Heart left ventricle (tissue), 16 donors: ENCODE results near the gene ANXA11. TPM values are rescaled to one million over a fixed set of nuclear protein-coding genes. Genes with fewer than 3 reads are reported as not detected.

ENCODE experiments used
- ATAC-seq, 4 donors: fragments of 200-7000 bp; cut with Tn5 transposase; one replicate each; pipeline ENCODE4 v1.9.1; 2020 to 2022; ENCODE audit warnings: moderate library complexity in 4 of 4, mild to moderate bottlenecking in 3 of 4, moderate number of reproducible peaks in 1 of 4
- DNase-seq, 5 donors: peaks; one replicate each; pipeline ENCODE4 v3.0.0-alpha.2; 2020
- H3K27ac ChIP-seq, 12 donors: fragments of 200-600 bp; sonication (generic) in 4 of 12; one replicate each; pipeline versions ENCODE4 v1.5.0 to v1.8.0; 2016 to 2022; ENCODE audit warnings: mild to moderate bottlenecking in 2 of 12
- H3K27me3 ChIP-seq, 9 donors: fragments of 200-600 bp; sonication (generic) in 2 of 9; one replicate each; pipeline versions ENCODE4 v1.5.1 to v1.8.0; 2016 to 2022; ENCODE audit warnings: mild to moderate bottlenecking in 3 of 9
- H3K36me3 ChIP-seq, 9 donors: fragments of 200-600 bp; sonication (generic) in 2 of 9; one replicate each; pipeline versions ENCODE4 v1.5.0 to v1.8.0; 2018 to 2022; ENCODE audit warnings: mild to moderate bottlenecking in 2 of 9
- H3K4me1 ChIP-seq, 12 donors: fragments of 200-600 bp; sonication (generic) in 4 of 12; one replicate each; pipeline versions ENCODE4 v1.5.0 to v1.8.0; 2016 to 2022; ENCODE audit warnings: mild to moderate bottlenecking in 3 of 12
- H3K4me3 ChIP-seq, 12 donors: fragments of 200-600 bp; sonication (generic) in 4 of 12; one replicate each; pipeline versions ENCODE4 v1.5.0 to v1.8.0; 2017 to 2022; ENCODE audit warnings: mild to moderate bottlenecking in 9 of 12, moderate library complexity in 4 of 12
- H3K9me3 ChIP-seq, 12 donors: fragments of 200-600 bp; sonication (generic) in 4 of 12; one replicate each; pipeline versions ENCODE4 v1.5.0 to v1.8.0; 2016 to 2022; ENCODE audit warnings: mild to moderate bottlenecking in 1 of 12
- CTCF ChIP-seq, 12 donors: fragments of 200-600 bp; sonication (generic) in 4 of 12; IDR thresholded peaks; one replicate each; pipeline versions ENCODE4 v1.5.0 to v1.8.0; 2018 to 2022; ENCODE audit warnings: antibody characterized with exemption in 12 of 12, mild to moderate bottlenecking in 5 of 12
- POLR2A ChIP-seq, 2 donors: fragments of 450-650 bp; IDR thresholded peaks; one replicate each; pipeline ENCODE4 v1.6.1; 2017; ENCODE audit warnings: antibody characterized with exemption in 2 of 2, mild to moderate bottlenecking in 2 of 2, moderate library complexity in 2 of 2
- WGBS, 4 donors: extraction: QIAGEN DNeasy Blood & Tissue Kit in 2 of 4; methylation state at CpG; one replicate each; pipeline versions ENCODE4 v1.1.5 to v1.1.7; 2013 to 2018; 5-methylcytosine and 5-hydroxymethylcytosine counted together
- intact Hi-C, 10 donors: fragments of 100-400 bp; cut with DNase I; formaldehyde crosslinking; loops; one replicate each; pipeline versions ENCODE4 v1.11.1 to v1.14.2; 2022
- polyA plus RNA-seq, 2 donors: library from polyadenylated mRNA; stranded (reverse); fragments of 200-250 nt; gene quantifications; one replicate each; pipeline ENCODE4 v1.2.3, GENCODE V29; 2013
- total RNA-seq, 9 donors: library from RNA; depleted of rRNA in 2 of 9; stranded (reverse); fragments of >200 nt in 2 of 9; fragmentation: NEBNext Ultra II Directional in 3 of 9; extraction: Animal tissue kit (Norgen Biotek cat#: 25700) in 3 of 9; gene quantifications; one replicate each; pipeline versions ENCODE4 v1.1.0 to v1.2.4, GENCODE V29; 2016 to 2023
- donor health status: ischemic (EF 13 %, LVEDD 7.1; RV severe dilation, severe dysfunction).
- donor health status: healthy with polysubstance abuse.
- donor health status: DM: no; HTN: yes; CAD: no.
- donor health status: DM: no; HTN: no; CAD: no.
- donor health status: ischemic (EF 25% LVEDD 6.9; RV normal size, moderate dysfunction).
- donor health status: ischemic (EF 25% LVEDD 5.7; RV mildly dilated, moderate dysfunction).
- donor health status: healthy.
- donor health status: DM: yes; HTN: yes; CAD: no.
- donor health status: ischemic (EF 35%, LVEDD 5.7; RV mildly dilated, moderate dysfunction).
- donor health status: nonischemic (EF 11% LVEDD 7.7; RV severe dilation, severe dysfunction).
- donor health status: DM: yes; HTN: yes; CAD: no.
- donor health status: PGD.
- donor health status: ischemic (EF 29% LVEDD 5.4; RV normal size, mild dysfunction).
- donor health status: nonischemic (EF 23%, LVEDD 6.1; RV moderate dilation, normal function).

ANXA11 gene
- total and polyA plus RNA-seq, 11 donors: 152 to 487 (median 368) TPM

DNA sequence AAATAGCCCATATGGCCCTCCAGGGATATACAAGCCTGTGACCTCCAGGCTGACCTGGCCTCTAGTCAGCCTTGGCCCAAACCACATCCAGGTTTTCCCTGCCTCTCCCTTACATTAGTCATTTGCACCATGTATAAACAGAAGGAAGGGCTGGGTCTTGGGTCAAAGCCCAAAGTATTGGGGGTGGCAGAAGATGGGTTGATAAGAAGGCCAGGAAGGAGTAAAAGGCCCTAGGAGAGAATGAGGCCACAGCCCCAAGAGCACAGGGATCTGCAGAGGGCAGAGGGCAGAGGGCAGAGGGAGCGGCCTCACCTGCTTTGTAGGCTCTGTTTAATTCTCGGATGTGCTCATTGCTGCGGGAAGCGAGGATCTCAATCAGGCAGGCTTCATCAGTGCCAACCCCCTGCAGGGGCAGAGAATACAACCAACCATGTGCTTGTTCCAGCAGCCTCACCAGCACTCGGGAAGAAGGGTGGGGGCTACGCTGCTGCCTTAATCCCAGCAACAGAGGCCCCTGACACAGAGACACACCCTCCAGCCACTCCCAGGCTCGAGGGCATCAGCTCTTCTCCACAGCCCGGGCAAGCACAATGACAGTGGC is 41.5 kb downstream of the ANXA11 start:
- Histone ChIP-seq H3K27me3 (no peaks in the 10 kb centered on the region), H3K4me1 (peaks cover 18 to 100% (median 72%) of the 10 kb centered on the region in 12 donors), H3K4me3 (no peak overlapping the region), H3K36me3 (peaks cover 0 to 85% (median 76%) of the 10 kb centered on the region in 9 donors), H3K27ac (peak overlapping the region in 10 of 12 donors; percentile 2 to 86 (median 66)), H3K9me3 (no peaks in the 10 kb centered on the region)
- DNase-seq (peak in 1 of 5 donors; percentile 52), ATAC-seq (peak in 1 of 4 donors; percentile 2)
- 56 to 90% (median 80%) methylated on average over 8 of the region's 8 CpGs for WGBS, 4 donors
- intact Hi-C loops: loop anchor here in 1 of 10 donors (5.0 kb wide), 1 partner anchor 38 kb away; no protein-coding TSS in a partner anchor
- TF ChIP-seq CTCF (IDR thresholded peaks at IDR 0.05): no peak
- no peak for TF ChIP-seq POLR2A (IDR thresholded peaks at IDR 0.05)

GRCh38 chr10:80161321-80162083 is 43.8 kb downstream of the ANXA11 start:
- no peak for ATAC-seq
- TF ChIP-seq CTCF (IDR thresholded peaks at IDR 0.05) (peak in 5 of 12 donors; percentile 16 to 28 (median 22)), POLR2A (IDR thresholded peaks at IDR 0.05) (no peak)
- 80 to 83% (median 81%) methylated on average over 21 of the region's 21 CpGs for WGBS, 4 donors
- H3K9me3 ChIP-seq: no peaks in the 10 kb centered on the region
- no peaks in the 10 kb centered on the region for H3K27me3 ChIP-seq
- H3K4me1 ChIP-seq: peaks cover 26 to 95% (median 66%) of the 10 kb centered on the region in 12 donors
- peak overlapping the region in 10 of 12 donors; percentile 11 to 88 (median 30) for H3K27ac ChIP-seq
- no peak overlapping the region for H3K4me3 ChIP-seq
- peaks cover 3 to 93% (median 86%) of the 10 kb centered on the region in 9 donors for H3K36me3 ChIP-seq
- no peak for DNase-seq
- intact Hi-C loops: loop anchor here in 2 of 10 donors (2.0 to 5.0 kb wide), 2 partner anchors 41 to 43 kb away; partner anchors contain the start of gene ANXA11 (in 1 of the 2)

DNA sequence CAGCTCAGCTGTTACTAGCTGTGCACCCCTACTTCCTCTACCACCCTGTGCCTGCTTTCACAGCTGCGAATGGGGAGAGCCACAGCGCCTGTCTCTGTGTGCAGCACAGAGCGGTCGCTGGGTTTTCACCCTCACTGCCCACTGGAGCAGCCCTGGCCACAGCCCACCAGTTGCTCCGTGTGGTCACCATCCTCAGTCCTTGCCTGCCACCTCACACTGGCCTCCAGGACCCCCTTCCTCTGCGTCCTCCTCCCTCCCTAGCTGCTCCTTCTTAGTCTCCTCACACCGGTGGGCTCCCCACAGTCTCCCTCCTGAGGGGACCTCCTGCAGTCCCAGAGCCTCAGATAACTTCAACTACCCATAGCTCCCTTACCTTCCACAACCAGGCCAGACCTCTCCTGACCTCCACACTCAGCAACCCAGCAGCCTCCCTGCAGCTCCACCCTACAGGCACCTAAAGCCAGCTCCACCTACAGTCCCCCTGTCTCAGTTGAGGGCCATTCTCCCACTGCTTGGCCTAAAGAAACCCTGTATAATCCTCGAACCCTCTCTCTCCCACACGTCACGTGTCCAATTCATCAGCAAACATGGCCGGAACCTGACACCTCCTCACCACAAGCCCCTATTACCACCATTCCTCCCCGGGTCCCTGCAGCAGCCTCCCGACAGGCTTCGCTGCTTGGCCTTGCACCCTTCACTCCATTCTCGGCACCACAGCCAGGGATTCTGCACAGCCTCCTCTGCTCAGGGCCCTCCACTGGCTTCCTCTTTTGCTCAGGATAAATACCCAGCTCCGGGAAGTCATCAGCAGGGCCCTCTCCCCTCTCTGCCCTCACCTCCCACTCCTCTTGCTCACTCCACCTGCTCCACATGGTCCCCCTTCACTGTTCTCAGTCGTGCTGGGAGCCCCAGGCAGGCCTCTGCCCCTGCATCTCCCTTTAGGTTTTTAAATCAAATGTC is 44.7 kb downstream of the ANXA11 start:
- Histone ChIP-seq H3K4me1 (peaks cover 22 to 86% (median 59%) of the 10 kb centered on the region in 12 donors), H3K36me3 (peaks cover 3 to 99% (median 92%) of the 10 kb centered on the region in 9 donors), H3K27me3 (no peaks in the 10 kb centered on the region), H3K4me3 (no peak overlapping the region), H3K27ac (peak overlapping the region in 10 of 12 donors; percentile 2 to 91 (median 61)), H3K9me3 (no peaks in the 10 kb centered on the region)
- DNase-seq (no peak), ATAC-seq (no peak)
- TF ChIP-seq CTCF (IDR thresholded peaks at IDR 0.05): no peak
- intact Hi-C loops: loop anchor here in 2 of 10 donors (2.0 to 5.0 kb wide), 2 partner anchors 42 to 44 kb away; partner anchors contain the start of gene ANXA11 (in 1 of the 2)
- WGBS, 4 donors: 89 to 94% (median 92%) methylated on average over 17 of the region's 17 CpGs
